CD4-positive, alpha-beta T cell treated with Interleukin-4 for 4 hours (primary cell): ENCODE measurements around the gene ATP2B2.

Experiments used
- DNase-seq: peaks from one replicate; pipeline ENCODE4 v3.0.0-alpha.2; 2020

Gene ATP2B2

DNA sequence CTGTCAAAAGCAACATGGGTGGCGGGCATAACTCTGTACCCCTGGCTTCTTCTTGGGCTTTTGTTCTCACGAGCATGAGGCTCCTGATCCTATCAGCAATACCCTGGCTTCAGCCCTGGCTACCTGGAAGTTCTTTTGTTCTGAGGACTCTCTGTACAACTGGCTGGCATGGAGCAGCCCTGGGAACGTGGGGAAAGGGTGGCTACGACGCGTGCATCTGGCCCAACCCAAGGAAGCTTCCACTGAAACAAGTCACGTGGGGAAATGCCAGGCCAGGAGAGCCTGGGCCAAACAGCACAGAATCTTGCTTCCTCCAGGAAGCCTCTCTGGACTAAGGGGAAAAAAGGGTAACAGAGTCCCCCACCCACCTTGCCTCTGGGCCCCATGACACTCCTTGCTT, 22.7 kb upstream of the ATP2B2 start:
- no peak for DNase-seq

- DNase-seq, result no peak
These were observed 22.1 kb upstream of the ATP2B2 start for GRCh38 chr3:10527295-10528001.

DNA sequence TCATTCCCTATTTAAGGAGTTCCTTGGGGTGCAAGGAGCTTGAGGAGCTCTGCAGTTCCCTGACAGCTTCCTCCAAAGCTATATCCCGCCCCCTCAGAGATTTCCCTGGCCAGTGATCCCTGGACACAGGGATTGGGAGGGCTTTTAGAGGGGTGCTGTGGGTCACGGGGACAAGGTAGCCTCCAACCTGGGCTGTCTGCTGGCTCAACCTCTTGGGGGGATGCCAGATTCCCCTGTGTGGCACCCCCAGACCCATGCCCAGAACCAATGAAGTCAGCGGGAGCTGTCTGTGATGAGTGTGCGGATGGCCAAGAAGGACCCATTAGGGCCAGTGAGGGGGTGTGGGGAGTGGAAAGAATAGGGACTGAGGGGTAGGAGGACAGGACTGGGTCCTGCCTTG, 21.0 kb upstream of the ATP2B2 start:
- DNase-seq, result no peak

DNA sequence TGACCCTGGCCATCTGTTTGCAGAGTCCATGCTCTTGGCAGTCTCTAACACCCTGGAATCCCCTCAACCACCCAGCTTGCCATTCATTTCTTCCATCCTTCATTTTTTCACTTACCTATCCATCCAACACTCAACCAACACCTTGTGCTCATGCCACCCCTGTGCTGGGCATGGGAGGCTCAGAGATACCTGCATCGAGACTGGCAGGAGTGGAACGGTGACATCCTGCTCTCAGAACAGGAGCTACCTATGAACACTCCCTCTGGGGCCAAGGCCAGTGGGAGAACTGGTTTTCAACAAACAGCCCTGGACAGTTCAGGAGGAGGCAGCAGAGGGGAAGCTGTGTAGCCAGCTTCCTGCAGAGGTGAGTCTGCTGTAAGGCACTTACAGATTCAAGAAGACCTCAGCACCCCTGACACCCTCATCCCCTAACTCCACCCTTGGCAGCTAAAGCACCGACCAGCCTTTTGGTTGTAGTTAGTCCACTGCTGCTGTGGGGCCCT, 19.5 kb upstream of the ATP2B2 start:
- no peak for DNase-seq

DNA sequence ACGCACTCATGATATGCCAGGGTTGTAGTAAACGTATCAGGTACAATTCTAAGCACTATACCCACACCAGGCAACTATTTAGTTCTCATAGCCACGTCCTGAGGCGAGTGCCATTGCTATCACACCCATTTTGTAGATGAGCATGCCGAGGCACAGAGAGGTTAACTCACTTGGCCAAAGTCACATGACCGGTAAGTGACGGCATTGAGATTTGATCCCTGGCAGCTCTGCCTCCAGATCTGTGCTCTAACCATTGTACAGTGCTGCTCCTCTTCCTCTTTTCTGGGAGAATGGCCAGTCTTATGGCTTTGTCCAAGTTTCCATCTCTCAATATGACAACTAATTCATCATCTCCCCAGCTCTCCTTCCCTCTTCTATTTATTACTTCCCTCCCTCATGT, 18.9 kb upstream of the ATP2B2 start:
- DNase-seq, result no peak

GRCh38 chr3:10523561-10523960, 18.2 kb upstream of the ATP2B2 start:
- no peak for DNase-seq

DNA sequence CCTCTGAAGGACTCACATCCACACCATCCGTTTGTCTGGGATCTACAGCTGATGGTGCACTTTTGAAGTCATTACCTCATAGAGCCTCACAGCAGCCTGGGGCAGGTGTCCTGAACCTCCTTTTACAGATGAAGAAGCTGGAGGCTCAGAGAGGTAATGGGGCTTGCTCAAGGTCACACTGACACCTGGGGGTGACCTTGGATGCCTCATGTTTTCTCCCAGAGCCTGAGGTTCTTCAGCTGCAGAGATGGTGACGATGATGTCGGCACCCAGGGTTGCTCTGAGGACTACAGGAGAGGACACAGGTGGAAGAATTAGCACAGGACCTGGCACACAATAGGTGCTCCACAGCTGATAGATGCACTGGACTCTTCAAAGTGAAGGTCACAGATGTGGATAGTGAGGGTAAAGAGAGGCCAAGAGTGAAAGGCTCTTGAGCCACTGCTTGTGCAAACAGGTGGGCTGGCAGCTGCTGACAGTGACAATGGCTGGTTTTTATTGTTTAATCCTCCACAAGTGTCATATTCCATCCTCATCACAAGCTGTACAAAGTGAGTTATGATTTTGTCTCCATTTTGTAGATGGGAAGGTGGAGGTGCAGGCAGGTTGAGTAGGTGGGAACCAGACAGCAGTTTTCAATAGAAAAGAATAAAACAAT, 17.4 kb upstream of the ATP2B2 start:
- DNase-seq, result no peak

GRCh38 chr3:10521772-10522441, 16.5 kb upstream of the ATP2B2 start:
- no peak for DNase-seq

- no peak for DNase-seq
These were observed 14.7 kb upstream of the ATP2B2 start for GRCh38 chr3:10520072-10520471.

DNA sequence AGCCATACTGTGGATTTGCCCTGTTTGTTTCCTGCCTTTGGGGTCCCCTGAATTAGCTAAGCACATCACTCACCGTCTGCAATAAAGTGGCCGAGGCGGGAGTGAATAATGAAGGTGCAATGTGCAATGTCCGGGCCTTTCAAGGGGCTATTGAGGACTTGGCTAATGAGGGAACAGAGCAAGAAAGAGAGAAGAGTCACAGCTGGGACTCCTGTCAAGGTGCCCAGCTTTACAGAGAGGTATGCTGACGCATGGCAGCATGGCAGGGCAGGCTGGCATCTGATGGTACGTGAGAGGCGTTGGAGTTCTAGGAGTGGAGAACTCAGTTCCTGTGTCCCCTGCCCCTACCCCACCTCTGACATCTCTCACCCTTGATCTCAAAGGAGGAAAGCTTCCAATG, 13.8 kb upstream of the ATP2B2 start:
- no peak for DNase-seq

GRCh38 chr3:10518506-10519150, 13.2 kb upstream of the ATP2B2 start:
- no peak for DNase-seq

DNA sequence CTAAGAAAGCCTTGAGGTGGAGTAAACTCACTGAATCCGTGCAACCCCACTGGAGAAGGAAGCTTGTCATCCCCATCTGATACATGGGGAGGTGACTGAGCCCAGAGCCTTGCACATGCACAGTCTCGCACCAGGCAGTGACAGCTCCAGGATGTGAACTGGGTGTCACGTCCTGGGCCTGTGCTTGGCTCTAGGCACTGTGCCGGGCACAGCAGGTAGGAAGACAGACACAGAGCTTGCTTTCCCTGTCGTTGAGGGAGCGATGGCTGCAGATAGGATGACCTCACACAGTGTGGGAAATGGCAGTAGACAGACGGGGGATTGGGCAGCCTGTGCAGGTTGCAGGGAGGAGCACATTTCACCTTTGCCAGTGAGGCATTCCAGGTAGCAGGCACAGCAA, 12.2 kb upstream of the ATP2B2 start:
- no peak for DNase-seq

DNA sequence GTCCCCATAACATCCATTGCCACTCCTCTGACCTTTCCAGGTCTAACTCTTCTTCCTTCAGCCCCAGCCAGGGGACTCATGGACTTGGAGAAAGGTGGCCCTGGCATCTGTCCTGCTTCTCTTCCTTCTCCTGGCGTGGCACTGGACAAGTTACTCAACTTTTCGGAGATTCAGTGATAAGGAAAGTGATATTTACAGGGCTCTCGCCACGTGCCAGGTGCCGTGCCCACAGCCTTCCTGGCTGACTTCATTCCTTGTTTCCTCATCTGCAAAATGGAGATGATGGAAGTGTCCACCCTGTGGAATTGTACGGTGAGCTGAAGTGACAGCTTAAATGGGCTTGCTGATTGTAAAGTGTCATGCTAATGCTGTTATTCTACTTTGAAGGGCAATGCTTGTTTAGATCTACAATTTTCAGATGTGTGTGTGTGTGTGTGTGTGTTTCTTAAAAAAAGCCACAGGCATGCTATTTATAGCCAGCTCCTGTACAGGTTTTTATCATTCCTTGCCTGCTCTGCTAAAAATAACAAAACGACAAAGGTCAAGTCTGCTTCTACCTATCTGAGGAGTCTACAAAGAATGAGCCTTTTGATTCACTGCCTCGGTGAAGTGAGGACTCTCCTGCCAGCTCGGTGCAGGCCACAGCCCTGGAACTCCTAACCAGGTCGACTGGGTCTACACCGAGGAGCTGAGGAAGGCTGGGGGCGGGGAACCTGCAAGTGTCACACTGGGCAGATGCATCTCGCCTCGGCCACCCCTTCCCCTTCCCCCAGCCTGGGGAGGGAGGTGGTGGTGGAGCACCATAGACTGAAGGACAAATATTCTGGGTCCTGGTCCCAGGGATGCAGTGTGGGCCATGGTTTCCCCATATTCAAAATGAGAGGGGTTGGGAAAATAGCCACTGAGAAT, 11.4 kb upstream of the ATP2B2 start:
- DNase-seq, result no peak

DNA sequence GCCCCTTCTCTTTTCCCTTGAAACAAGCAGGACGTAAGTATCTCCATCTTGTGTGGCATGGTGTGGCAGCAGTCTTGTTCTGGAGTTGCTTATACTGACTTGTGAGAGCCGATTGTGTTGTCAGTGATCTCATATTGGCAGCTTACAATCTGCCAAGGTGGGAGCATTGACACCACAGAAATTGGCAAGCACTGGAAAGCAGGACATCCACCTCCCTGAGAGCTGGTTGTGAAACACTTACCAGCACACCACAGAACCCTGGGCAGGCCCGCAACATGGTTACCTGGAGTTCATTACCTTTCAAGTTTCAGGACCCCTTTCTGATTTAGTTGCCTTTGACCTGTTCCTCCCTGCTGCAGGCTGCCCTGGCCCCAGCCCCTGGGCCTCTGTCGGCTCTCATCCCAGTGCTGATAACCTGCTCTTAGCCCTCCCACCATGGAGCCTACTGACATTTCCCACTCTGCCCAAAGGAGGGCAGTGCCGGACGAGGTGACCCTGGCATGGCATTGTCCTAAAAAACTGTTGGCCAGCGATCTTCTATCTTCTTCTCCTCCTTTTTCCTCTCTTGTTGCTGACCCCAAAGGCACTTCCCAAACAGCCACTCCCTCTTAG, 10.6 kb upstream of the ATP2B2 start:
- no peak for DNase-seq

- DNase-seq, result no peak
These were observed 10.0 kb upstream of the ATP2B2 start for GRCh38 chr3:10515396-10515795.

GRCh38 chr3:10514407-10515069, 9.2 kb upstream of the ATP2B2 start:
- no peak for DNase-seq

GRCh38 chr3:10513306-10513705, 7.9 kb upstream of the ATP2B2 start:
- no peak for DNase-seq

- DNase-seq, result no peak
These were observed 7.3 kb upstream of the ATP2B2 start for GRCh38 chr3:10512687-10513086.

DNA sequence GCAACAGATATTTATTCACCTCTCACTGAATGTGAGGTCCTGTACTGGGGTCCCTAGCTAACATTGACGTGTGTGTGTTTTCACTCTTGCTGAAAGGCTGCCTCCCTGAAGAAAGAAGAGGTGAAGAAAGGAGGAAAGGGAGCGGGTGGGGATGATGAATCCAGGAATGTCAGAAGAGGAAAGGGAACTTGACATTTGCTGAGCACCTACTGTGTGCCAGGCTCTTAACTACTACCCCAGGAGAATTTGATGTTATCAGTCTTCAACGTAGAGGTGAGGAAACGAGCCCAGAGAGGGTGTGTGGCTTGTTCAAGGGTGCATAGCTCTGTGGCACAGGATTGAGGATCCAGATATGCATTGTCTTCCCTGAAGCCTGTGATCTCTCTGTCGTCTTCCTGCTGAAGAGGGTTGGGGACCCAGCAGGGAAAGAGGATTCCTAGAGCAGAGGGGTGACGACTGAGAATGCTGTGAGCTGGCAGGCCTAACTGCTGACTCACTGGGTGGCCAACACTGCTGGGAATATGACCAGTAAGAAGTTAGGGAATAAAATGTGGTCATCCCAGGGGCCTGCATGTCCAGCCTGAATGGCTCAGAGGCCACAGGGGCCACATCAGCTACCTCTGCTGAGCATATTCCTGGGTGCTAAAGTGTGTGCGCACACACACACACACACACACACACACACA, 6.6 kb upstream of the ATP2B2 start:
- no peak for DNase-seq

DNA sequence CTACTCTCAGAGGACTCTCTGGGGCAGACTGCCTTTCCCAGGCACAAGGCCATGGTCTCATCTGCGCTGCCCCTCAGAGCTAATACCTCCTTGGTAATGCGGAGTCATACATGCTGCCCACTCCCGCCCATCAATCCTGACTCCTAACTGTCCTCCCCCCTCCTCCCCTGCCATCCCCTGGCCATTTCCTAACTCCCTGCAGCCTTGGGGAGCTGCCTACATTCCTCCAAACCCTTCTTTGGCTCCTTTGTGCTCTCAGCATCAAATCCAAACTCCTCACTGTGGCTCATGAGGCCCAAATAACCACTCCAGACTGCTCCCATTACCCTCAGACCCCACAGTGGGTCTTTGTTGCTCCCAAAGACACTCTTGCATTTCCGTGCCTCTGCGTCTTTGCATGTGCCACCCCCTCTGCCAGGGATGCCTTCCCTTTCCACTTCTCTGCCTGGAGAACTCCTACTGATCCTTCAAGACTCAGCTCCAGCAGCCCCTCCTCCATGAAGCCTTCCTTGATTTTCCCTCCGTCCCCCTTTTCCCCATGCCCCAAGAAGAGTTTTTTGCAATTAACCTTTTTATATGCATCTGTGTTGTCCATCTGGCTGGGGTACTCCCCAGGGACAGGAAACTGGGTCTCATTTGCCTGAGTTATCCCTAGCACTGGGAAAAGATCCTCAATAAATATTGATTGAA, 5.5 kb upstream of the ATP2B2 start:
- DNase-seq, result no peak
